GM19372 (cell line): ENCODE data around the gene GRIK3.
"Not testable (repeated sequence)": the region's sequence is repeated elsewhere in the genome, so short reads cannot be mapped to it uniquely, and the experiment has no call there.

Experiments used
- ATAC-seq: cut with Tn5 transposase; IDR thresholded peaks from one replicate; pipeline ENCODE4 v1.9.1; 2021; ENCODE audit warnings: mild to moderate bottlenecking, low read depth, moderate library complexity; ENCODE audit not compliant: unreplicated experiment

Gene GRIK3

GRCh38 chr1:37034121-37035013 lies at the start of gene GRIK3:
Gene GRIK3, minus strand, starts transcription at chr1:37034515. Its CDS starts 407 bp downstream, at chr1:37034108.
- ATAC-seq, result no peak

DNA sequence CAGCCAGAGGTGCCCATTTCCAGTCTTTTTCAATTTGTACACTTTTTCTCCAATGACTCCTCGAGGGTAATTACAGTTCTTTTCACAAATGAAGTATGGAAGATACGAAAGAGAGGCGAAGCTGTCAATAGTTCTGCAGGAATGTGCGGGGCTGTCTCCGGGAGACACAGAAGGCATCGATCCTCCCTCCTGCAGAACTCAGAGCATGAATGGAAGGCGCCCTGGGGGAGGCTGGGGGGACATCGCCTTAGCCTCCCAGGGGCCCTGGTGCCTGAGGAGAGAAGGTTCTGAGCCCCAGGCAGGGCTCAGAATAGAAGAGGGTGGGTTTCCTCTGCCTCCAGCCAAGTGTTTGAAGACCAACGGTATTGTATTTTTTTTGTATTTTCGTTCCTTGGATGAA lies 49.7 kb upstream of the GRIK3 start:
- ATAC-seq, result no peak

DNA sequence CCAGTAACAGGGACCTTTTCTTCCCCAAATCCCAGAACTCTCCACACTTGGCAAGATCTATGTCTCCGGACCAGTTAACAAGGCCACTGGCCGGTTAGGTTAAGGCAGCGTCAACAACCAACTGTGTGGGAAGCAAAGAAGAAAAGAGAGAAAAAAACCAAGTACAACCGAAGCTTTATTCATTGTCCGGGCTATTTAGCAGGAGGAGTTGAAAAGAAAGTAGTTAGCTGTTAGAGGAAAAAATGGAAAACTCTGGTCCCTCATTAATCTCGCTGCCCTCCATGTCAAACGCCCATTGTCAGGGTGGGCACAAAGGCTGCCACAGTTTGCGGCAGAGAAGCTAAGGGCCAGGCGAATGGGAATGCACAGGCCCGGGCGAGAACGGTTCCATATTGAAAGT lies 49.3 kb upstream of the GRIK3 start:
- no peak for ATAC-seq

GRCh38 chr1:37080296-37080986 lies 46.1 kb upstream of the GRIK3 start:
- not testable (repeated sequence) for ATAC-seq

GRCh38 chr1:37078866-37079265 lies 44.6 kb upstream of the GRIK3 start:
- no peak for ATAC-seq

- no peak for ATAC-seq
Measured at GRCh38 chr1:37076168-37076567, 41.9 kb upstream of the GRIK3 start.

DNA sequence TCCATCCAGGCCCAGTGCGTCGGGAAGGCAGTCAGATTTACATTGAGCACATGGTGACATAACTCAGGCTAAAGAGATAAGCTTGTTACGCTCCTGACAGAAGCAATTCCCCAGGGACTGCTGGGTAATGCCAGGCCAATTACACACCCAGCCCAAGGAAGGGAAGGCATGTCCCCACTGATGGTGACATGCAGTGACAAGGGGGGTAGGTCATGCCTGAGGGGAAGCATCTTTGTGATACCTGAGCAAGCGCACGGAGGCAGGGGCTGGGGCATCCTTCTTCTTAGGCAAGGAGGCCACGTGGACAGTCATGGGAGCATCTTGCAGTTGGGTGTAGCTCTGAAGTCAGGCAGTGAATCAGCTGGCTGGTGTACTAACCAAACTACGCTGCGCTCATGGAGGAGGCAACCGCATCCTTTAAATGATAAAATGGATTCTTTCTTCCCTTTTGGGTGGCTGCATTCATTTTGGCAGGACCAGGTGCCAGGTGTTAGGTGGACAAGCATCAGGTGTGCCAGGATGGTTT lies 39.6 kb upstream of the GRIK3 start:
- ATAC-seq, result no peak

- no peak for ATAC-seq
Measured at GRCh38 chr1:37073152-37073853, 39.0 kb upstream of the GRIK3 start.

DNA sequence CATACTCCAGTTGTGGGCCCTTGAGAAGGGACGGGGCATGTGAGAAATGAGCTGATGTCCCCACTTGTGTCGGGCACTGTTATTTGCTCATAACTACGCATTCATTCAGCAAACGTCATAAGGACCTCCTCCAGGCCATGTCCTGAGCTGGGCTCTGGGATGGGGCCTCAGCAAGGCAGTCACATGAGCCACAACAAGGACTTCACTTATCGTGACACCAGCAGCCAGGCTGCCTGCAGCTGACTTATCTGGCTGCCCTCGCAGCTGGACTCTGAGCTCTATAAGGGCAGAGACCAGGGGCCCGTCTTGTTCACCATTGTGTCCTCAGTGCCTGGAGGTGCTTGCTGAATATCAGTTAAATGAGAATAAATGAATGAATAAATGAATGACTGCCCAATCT lies 37.5 kb upstream of the GRIK3 start:
- ATAC-seq, result no peak

DNA sequence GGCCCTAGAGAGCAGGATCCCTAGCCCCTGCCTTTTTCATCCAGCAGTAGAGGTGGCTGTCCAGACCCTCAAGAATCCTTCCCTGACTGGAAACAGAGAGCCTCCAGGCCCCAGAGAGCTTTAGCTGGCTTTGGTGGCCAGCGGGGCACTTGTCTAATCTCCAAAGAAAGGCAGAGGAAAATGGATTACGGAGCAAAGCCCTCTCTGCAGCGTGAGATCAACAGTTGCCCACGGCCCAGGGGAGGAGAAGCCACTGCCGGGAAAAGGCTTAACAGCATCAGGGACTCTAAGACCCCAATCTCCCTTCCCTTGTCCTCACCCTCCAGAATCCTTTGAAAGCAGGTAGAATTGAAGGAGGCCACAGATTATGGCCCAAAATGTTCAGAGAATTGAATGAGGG lies 35.8 kb upstream of the GRIK3 start:
- no peak for ATAC-seq

DNA sequence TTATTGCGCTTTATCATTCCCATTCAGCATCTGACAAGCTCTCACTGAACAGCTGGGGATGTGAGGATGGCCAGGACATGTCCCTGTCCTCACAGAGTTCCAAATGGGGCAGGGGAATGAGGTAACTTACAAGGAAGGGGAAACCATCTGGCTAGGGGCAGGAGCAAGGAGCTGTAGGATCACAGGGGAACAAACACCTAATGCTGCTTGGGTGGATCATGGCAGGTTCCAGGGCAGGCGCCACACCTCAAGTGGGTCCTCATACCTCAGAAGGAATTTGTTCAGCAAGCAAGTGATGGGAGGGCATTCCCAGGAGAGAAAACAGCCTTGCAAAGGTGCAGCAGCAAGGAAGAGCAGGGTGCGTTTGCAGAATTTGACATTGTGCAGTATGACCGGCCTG lies 35.1 kb upstream of the GRIK3 start:
- no peak for ATAC-seq

- no peak for ATAC-seq
Measured at GRCh38 chr1:37068897-37069296, 34.6 kb upstream of the GRIK3 start.

GRCh38 chr1:37068260-37068659 lies 33.9 kb upstream of the GRIK3 start:
- no peak for ATAC-seq

DNA sequence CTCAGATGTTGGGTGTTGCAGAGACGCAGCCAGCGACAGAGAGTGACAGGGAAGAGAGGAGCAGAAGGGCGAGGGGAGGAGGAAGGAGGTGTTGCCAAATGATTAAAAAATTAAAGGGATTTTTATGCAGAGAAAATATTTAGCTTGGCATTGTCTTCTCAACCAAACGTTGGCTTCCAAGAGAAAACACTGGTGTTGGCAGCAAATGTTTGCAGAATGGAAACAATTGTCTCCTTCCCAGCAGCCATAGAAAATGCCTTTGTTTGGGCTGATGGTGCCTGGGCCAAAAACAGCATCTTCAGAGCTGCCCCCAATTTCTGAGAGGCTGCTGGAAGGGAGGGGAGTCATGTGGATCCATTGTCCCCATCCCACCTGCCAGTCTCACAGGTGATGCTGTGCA lies 29.7 kb upstream of the GRIK3 start:
- no peak for ATAC-seq

DNA sequence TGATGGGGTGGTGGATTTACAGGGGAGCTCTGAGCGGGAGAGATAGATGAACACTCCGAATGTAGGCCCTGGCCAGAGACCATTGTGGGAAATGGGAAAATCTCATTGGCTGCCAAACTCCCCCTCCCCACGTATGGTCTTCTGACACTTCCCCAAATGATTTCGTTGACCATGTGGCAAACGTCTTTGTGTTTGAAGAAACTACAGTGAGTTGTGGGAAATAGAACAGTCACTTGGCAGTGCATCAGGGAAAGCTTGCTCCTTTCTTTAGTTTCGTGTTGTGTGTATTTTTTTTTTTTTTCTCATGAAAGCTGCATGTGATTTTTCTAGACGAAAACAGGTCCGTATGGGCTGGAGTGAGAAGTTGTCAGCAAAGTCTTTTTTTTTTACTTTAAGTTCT lies 25.0 kb upstream of the GRIK3 start:
- ATAC-seq, result no peak

DNA sequence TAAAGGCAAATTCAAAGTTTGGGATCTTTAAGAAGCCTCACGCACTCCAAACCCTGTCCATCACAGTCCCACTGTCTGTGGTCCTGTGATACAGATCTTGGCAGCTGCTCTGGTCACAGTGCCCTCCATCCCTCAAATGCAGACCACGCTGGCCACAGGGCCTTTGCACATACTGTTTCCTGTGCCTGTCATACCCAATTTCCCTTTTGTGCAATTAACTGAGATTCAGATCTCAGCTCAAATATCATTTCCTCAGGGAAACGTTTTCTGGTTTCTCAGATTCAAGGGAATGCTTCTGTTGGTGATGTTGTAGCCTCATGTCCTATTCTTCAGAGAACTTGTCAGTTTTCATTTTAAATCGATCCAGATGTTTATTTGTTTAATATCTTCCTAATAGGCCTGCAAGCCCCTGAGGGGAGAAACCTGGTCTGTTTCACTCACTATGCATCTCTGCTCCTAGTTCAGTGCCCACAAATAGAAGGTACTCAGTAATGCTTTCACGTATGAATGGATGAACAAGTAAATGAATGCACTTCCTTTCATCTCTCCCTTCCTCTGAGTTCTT lies 24.2 kb upstream of the GRIK3 start:
- ATAC-seq, result no peak

DNA sequence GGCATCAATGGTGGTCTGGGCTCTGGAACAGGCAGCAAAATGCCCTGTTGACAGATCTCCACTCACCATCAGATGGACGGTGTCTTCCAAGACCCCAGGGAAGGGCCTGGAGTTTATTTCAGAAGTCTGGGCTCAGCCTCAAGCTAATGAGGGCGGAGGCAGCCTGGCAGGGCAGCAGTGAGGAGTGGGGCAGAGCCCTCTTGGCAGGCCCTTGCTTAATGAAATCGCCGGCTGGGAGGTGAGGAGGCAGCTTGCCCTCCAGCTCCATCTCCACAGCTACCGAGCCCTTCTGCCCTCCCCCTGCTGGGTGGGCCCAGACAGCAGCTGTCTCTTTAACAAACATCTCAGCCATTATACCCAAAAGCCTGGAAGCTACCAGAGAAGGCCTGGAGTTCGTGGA lies 22.0 kb upstream of the GRIK3 start:
- ATAC-seq, result no peak

GRCh38 chr1:37055631-37056030 lies 21.3 kb upstream of the GRIK3 start:
- no peak for ATAC-seq

DNA sequence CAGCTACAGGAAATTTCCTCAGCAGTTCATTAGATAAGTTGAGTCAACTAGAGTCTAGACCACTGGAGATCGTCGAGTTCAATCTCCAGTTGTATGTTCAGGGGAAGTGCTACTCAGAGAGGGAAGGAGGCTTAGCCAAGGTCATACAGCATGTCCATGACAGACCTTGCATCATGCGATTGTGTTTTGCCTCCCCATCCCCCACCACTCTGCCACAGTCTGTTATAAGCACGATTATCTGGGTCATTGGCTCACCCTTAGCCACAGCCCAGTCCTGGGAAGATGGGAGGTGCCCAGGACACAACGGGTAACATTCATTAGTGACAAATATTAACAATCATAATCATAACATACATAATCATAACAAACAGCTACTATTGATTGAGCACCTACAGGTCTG lies 18.9 kb upstream of the GRIK3 start:
- ATAC-seq, result no peak

- ATAC-seq, result no peak
Measured at GRCh38 chr1:37052120-37052519, 17.8 kb upstream of the GRIK3 start.

- ATAC-seq, result no peak
Measured at GRCh38 chr1:37051346-37051745, 17.0 kb upstream of the GRIK3 start.
